GM19351 (cell line): Measurements from ENCODE around the gene WDR75.

Experiments used
- ATAC-seq: cut with Tn5 transposase; IDR thresholded peaks from one replicate; pipeline ENCODE4 v1.9.1; 2021; ENCODE audit warnings: mild to moderate bottlenecking, moderate library complexity; ENCODE audit not compliant: unreplicated experiment

The WDR75 gene

GRCh38 chr2:189492451-189492850 lies 51.2 kb downstream of the WDR75 start:
- no peak for ATAC-seq

- ATAC-seq = no peak
Measured at GRCh38 chr2:189498205-189498604, 56.9 kb downstream of the WDR75 start.

GRCh38 chr2:189499137-189499536 lies 57.9 kb downstream of the WDR75 start:
- no peak for ATAC-seq

GRCh38 chr2:189500456-189501160 lies 59.3 kb downstream of the WDR75 start:
- ATAC-seq = no peak

- ATAC-seq = no peak
Measured at GRCh38 chr2:189501487-189501886, 60.2 kb downstream of the WDR75 start.

- no peak for ATAC-seq
Measured at GRCh38 chr2:189502714-189503113, 61.4 kb downstream of the WDR75 start.

GRCh38 chr2:189504238-189504637 lies 63.0 kb downstream of the WDR75 start:
- ATAC-seq = no peak

- no peak for ATAC-seq
Measured at GRCh38 chr2:189505492-189505891, 64.2 kb downstream of the WDR75 start.

- ATAC-seq = no peak
Measured at GRCh38 chr2:189506514-189506976, 65.3 kb downstream of the WDR75 start.

GRCh38 chr2:189511210-189511959 lies 70.1 kb downstream of the WDR75 start:
- ATAC-seq = no peak

- ATAC-seq = no peak
Measured at GRCh38 chr2:189511960-189512319, 70.7 kb downstream of the WDR75 start.

GRCh38 chr2:189512879-189513278 lies 71.6 kb downstream of the WDR75 start:
- no peak for ATAC-seq

GRCh38 chr2:189514104-189514503 lies 72.8 kb downstream of the WDR75 start:
- ATAC-seq = no peak

GRCh38 chr2:189515264-189515663 lies 74.0 kb downstream of the WDR75 start:
- ATAC-seq = no peak

GRCh38 chr2:189516546-189516945 lies 75.3 kb downstream of the WDR75 start:
- ATAC-seq = no peak

GRCh38 chr2:189517847-189518535 lies 76.7 kb downstream of the WDR75 start:
- ATAC-seq = no peak

GRCh38 chr2:189519631-189520387 lies 78.5 kb downstream of the WDR75 start:
- no peak for ATAC-seq

- ATAC-seq = peak; percentile 80
Measured at GRCh38 chr2:189521699-189522434, 80.6 kb downstream of the WDR75 start.

GRCh38 chr2:189522435-189523151 lies 81.3 kb downstream of the WDR75 start:
- no peak for ATAC-seq

GRCh38 chr2:189524746-189525145 lies 83.5 kb downstream of the WDR75 start:
- no peak for ATAC-seq
